ENCODE data around the gene CEP112. TPM values are rescaled to one million over a fixed set of nuclear protein-coding genes. Genes with fewer than 3 reads are reported as not detected.
A peak's percentile ranks its signal among the peaks of the same experiment; 100 is the strongest.

The CEP112 gene
- total RNA-seq, 1 experiment from 2014 or later: 9.6 TPM

- DNase-seq (ENCODE audit: low spot score): no peak
These were observed 535.3 kb downstream of the CEP112 start for GRCh38 chr17:65656390-65657250.

GRCh38 chr17:65655706-65656105 is 536.2 kb downstream of the CEP112 start:
- no peak for DNase-seq (ENCODE audit: low spot score)

GRCh38 chr17:65644545-65644944 is 547.4 kb downstream of the CEP112 start:
- no peak for DNase-seq (ENCODE audit: low spot score)

GRCh38 chr17:65638221-65638975 is 553.5 kb downstream of the CEP112 start:
- DNase-seq (ENCODE audit: low spot score): no peak

- DNase-seq (ENCODE audit: low spot score): no peak
These were observed 554.1 kb downstream of the CEP112 start for GRCh38 chr17:65637786-65638185.

GRCh38 chr17:65634533-65634932 is 557.4 kb downstream of the CEP112 start:
- no peak for DNase-seq (ENCODE audit: low spot score)

DNA sequence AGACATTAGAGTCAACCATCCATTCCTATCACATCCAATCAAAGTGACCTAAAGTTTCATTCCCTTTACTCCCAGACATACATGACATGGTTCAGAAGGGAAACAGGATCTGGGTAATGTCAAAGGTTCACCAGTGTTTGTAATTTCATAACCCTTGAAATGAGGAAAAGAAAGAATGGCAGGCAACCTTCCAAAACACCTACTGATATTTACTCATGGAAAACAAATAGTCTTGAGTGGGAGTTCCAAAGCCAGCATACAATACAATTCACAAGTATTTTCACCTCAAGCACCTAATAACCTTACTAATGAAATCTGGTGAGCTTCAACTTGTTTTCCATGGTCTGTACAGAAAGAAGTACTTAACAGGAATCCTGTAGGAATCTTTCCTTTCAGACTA is 557.9 kb downstream of the CEP112 start:
- DNase-seq (ENCODE audit: low spot score): no peak

GRCh38 chr17:65633146-65633881 is 558.6 kb downstream of the CEP112 start:
- DNase-seq (ENCODE audit: low spot score): no peak

DNA sequence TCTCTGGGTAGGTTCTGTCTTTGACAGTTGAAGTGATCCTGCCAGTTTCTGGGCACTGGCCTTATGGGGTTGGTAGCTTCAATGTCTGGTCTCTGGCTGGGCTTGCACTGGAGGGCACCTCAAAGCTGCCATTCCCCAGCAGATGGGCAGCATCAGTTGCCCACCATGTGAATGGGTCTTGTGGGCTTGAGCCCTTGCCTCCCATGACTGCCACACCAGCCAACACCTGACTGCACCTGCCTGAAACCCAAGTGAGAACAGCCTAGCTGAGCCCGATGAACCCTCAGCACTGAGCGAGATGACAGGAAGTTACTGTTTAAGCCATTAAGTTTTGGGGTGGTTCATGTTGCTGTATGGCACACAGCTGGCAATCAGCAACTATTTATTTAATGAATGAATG is 561.4 kb downstream of the CEP112 start:
- no peak for DNase-seq (ENCODE audit: low spot score)

DNA sequence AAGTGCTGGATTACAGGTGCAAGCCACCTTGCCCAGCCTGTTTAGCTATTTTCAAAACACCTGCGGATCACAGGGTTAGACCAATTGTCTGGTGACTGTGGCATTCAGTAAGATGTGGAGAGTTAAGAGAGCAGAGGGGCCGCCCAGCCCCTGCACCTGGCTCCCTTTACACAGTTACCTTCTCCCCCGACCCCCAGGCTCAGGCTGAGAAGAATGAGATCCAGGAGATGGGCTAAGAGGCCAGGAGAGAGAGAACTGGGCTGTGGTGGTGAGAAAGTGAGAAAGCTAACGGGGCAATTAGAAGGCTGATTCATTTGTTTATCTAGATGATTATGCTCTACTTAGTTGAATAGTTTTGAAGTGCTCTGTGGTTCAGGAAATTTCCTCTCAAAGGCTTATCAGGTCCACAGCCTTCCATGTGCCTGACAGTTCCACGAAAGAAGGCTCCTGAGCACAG is 562.7 kb downstream of the CEP112 start:
- peak; percentile 40 for DNase-seq (ENCODE audit: low spot score)

GRCh38 chr17:65628644-65629036 is 563.3 kb downstream of the CEP112 start:
- no peak for DNase-seq (ENCODE audit: low spot score)

DNA sequence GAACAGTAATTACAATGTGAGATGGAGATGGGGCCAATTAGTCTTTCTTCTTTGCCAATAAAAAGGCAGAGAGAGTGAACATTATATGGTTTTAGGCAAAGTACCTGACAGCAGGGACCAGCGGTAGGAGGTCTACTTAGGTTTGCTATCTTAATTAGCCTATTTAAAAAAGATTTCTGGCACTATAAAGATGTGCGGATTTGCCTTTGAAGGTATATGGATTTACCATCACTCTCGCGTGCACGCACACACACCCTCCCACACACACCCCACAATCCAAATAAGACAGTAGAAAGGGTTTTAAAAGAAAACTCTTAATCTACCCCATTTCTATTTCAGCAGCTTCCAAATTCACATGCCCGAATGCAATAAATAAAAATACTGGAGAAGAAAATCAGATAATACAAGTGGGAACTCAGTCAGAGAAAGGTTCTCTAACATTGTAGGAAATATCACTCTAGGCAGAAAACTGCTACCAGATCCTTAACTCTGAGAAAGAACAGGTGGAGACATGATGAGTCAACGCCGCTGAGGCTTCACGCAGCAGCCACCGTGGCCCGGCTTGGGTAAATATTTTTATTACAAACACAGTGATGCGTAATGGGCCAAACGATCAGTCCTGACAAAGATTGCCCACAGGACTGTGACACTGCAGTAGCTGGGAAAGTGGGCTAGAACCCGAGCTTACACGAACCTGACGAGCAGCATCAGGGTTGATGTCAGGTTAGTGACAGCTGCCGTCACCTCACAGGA is 563.9 kb downstream of the CEP112 start:
- peak; percentile 83 for DNase-seq (ENCODE audit: low spot score)

GRCh38 chr17:65627108-65627507 is 564.8 kb downstream of the CEP112 start:
- DNase-seq (ENCODE audit: low spot score): no peak

DNA sequence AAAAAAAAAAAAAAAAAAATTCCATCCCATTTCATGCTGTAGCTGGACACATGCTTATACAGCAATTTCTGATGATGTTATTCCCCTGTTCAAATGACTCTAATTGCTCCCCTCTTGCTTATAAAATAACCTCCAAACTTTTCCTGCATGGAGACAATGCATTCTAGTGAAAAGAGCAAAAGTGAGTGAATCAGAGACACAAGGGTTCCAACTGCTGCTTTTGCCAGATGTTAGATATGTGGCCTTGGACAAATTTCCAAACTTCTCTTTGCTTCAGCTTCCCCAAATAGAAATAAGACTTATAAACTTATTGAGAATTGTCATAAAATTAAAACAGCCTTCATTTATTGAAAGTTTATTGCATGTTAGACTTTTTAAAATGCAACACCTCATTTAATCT is 565.5 kb downstream of the CEP112 start:
- no peak for DNase-seq (ENCODE audit: low spot score)

DNA sequence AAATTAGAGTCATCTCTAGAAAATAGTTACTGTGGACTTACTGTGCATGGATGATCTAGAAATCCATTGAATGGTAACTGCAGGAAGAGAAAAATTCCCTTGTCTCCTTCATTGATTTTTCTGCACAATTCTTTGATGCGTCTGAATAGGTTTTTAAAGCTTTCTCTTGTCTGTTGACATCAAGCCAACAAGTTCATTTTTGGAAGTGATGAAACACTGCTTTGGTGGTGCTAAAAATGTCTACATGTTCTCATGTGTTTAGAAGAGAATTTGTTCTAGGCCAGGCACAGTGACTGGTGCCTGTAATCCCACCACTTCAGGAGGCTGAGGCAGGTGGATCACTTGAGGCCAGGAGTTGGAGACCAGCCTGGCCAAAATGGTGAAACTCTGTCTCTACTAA is 573.4 kb downstream of the CEP112 start:
- no peak for DNase-seq (ENCODE audit: low spot score)

DNA sequence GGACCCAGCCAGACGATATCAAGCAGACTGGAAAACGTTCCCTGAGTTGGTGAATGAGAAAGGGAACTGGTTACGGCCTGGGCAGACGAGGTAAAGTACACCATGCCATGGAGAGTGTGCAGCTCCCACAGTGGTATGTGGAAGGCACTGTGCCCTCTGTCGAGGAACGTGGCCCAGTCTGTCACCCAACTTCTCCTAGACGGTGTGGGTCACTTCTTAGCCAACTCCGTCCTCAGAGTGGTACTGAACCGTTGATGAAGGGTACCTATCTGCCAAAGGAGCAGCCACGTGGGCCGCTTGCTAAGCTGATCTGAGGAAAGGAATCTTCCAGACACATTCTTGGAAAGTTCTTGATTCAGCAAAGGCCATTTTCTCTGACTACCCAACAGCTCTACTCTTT is 574.4 kb downstream of the CEP112 start:
- no peak for DNase-seq (ENCODE audit: low spot score)

- DNase-seq (ENCODE audit: low spot score): no peak
These were observed 582.2 kb downstream of the CEP112 start for GRCh38 chr17:65609749-65610148.

GRCh38 chr17:65609286-65609685 is 582.6 kb downstream of the CEP112 start:
- DNase-seq (ENCODE audit: low spot score): no peak

DNA sequence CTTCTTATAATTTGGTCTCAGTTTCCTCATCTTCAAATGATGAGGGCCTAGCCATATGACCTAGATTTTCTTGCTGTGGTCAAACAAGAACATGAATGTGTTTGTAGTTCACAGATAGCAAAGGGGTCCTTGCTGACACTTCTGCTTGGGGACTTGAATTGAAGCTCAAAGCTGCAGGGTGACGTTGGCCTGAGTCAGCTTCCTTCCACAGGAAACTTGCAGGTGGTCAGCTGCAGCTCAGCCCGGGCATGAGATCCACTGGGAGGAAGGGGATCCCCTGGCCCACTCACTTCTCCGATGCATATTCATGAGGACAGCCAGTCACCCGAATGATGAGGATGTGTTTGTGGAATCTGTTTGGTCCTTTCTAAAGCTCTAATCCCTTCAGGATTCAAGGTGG is 587.9 kb downstream of the CEP112 start:
- DNase-seq (ENCODE audit: low spot score): peak; percentile 74

DNA sequence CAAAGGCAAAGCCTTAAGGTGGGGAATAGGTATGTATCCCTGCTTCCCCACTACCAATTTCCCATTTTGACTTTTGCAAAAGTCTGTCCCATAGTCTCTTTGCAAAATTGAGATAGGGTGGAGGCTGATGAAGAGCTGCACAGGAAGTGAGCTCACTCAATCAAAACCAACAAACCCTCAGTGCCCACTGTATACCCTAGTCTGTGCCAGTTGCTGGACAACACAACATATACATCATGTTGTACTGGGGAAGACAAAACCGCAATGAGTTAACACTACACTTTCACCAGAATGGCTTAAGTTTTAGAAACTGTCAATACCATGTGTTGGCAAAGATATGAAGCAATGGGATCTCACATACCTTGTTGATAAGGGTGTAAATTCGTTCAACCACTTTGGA is 590.1 kb downstream of the CEP112 start:
- DNase-seq (ENCODE audit: low spot score): no peak

GRCh38 chr17:65601145-65601544 is 590.8 kb downstream of the CEP112 start:
- no peak for DNase-seq (ENCODE audit: low spot score)

- no peak for DNase-seq (ENCODE audit: low spot score)
These were observed 591.4 kb downstream of the CEP112 start for GRCh38 chr17:65600518-65600917.

Data from A172 (cell line).